Thymus (tissue), 11 donors: ENCODE results near the gene SINHCAF. TPM values are rescaled to one million over a fixed set of nuclear protein-coding genes. Genes with fewer than 3 reads are reported as not detected.

Experiments used
- DNase-seq, 9 donors: peaks; one replicate each; pipeline ENCODE4 v3.0.0-alpha.2; 2013; ENCODE audit warnings: low spot score in 9 of 9, low read depth in 6 of 9, missing footprints in 1 of 9
- H3K27ac ChIP-seq, 2 donors: one replicate each; pipeline ENCODE4 v1.5.1; 2013; ENCODE audit warnings: control low read depth in 1 of 2, low read depth in 1 of 2, low read length in 1 of 2, mild to moderate bottlenecking in 1 of 2, moderate library complexity in 1 of 2
- H3K27me3 ChIP-seq, 2 donors: one replicate each; pipeline ENCODE4 v1.5.1; 2013; ENCODE audit warnings: low read length in 1 of 2; ENCODE audit not compliant: control insufficient read depth in 2 of 2, insufficient read depth in 1 of 2
- H3K36me3 ChIP-seq, 2 donors: one replicate each; pipeline ENCODE4 v1.5.1; 2013; ENCODE audit warnings: low read length in 1 of 2, mild to moderate bottlenecking in 1 of 2, moderate library complexity in 1 of 2; ENCODE audit not compliant: control insufficient read depth in 2 of 2, insufficient read depth in 2 of 2
- H3K4me1 ChIP-seq, 2 donors: one replicate each; pipeline ENCODE4 v1.5.1; 2013; ENCODE audit warnings: low read length in 2 of 2; ENCODE audit not compliant: control insufficient read depth in 2 of 2, insufficient read depth in 2 of 2
- H3K4me3 ChIP-seq, 2 donors: one replicate each; pipeline ENCODE4 v1.5.1; 2013; ENCODE audit warnings: low read length in 2 of 2, control low read depth in 1 of 2, mild to moderate bottlenecking in 1 of 2
- H3K9me3 ChIP-seq, 2 donors: one replicate each; pipeline ENCODE4 v1.5.1; 2013; ENCODE audit warnings: low read length in 1 of 2, mild to moderate bottlenecking in 1 of 2; ENCODE audit not compliant: control insufficient read depth in 2 of 2, insufficient read depth in 1 of 2
- WGBS: extraction: QIAGEN DNeasy Blood & Tissue Kit; methylation state at CpG from one replicate; pipeline ENCODE4 v1.1.7; 2013; 5-methylcytosine and 5-hydroxymethylcytosine counted together
- polyA plus RNA-seq: library from polyadenylated mRNA; stranded (reverse); fragments of 200-250 nt; gene quantifications from one replicate; pipeline ENCODE4 v1.2.3, GENCODE V29; 2013
- total RNA-seq: library from RNA; stranded (reverse); fragments of 120-200 nt; gene quantifications from one replicate; pipeline ENCODE4 v1.2.4, GENCODE V29; 2013
- donor health status: healthy.

The SINHCAF gene
- total and polyA plus RNA-seq, 2 donors, result 57.0 to 116 TPM

- no peak for DNase-seq
- H3K27me3 ChIP-seq, result no peaks in the 10 kb centered on the region
- peaks cover 0 to 5% of the 10 kb centered on the region in 2 donors for H3K36me3 ChIP-seq
- H3K27ac ChIP-seq, result no peak overlapping the region
- peaks cover 6 to 12% of the 10 kb centered on the region in 2 donors for H3K4me1 ChIP-seq
- WGBS, result 97% methylated on average over 3 of the region's 3 CpGs
- H3K9me3 ChIP-seq, result peaks cover 1 to 4% of the 10 kb centered on the region in 2 donors
- H3K4me3 ChIP-seq, result no peak overlapping the region
These were observed 10.8 kb downstream of the SINHCAF start for GRCh38 chr12:31315044-31315715.

GRCh38 chr12:31312431-31312830 lies 13.5 kb downstream of the SINHCAF start:
- H3K27me3 ChIP-seq, result no peaks in the 10 kb centered on the region
- WGBS, result 97% methylated on average over 1 of the region's 1 CpG
- DNase-seq, result no peak
- peaks cover 1 to 4% of the 10 kb centered on the region in 2 donors for H3K9me3 ChIP-seq
- no peak overlapping the region for H3K4me3 ChIP-seq
- H3K27ac ChIP-seq, result no peak overlapping the region
- no peaks in the 10 kb centered on the region for H3K4me1 ChIP-seq
- peaks cover 0 to 5% of the 10 kb centered on the region in 2 donors for H3K36me3 ChIP-seq

- no peak overlapping the region for H3K27ac ChIP-seq
- WGBS, result 97% methylated on average over 2 of the region's 2 CpGs
- DNase-seq, result no peak
- peaks cover 0 to 5% of the 10 kb centered on the region in 2 donors for H3K36me3 ChIP-seq
- H3K4me1 ChIP-seq, result no peaks in the 10 kb centered on the region
- H3K4me3 ChIP-seq, result no peak overlapping the region
- peaks cover 1 to 4% of the 10 kb centered on the region in 2 donors for H3K9me3 ChIP-seq
- no peaks in the 10 kb centered on the region for H3K27me3 ChIP-seq
These were observed 14.2 kb downstream of the SINHCAF start for GRCh38 chr12:31311634-31312258.

GRCh38 chr12:31310488-31310887 lies 15.5 kb downstream of the SINHCAF start:
- H3K4me1 ChIP-seq, result no peaks in the 10 kb centered on the region
- DNase-seq, result no peak
- H3K36me3 ChIP-seq, result peaks cover 0 to 5% of the 10 kb centered on the region in 2 donors
- 95% methylated on average over 2 of the region's 2 CpGs for WGBS
- no peak overlapping the region for H3K27ac ChIP-seq
- H3K27me3 ChIP-seq, result no peaks in the 10 kb centered on the region
- H3K9me3 ChIP-seq, result peaks cover 1 to 4% of the 10 kb centered on the region in 2 donors
- H3K4me3 ChIP-seq, result no peak overlapping the region

- no peak for DNase-seq
- H3K9me3 ChIP-seq, result peaks cover 1 to 4% of the 10 kb centered on the region in 2 donors
- no peak overlapping the region for H3K27ac ChIP-seq
- no peak overlapping the region for H3K4me3 ChIP-seq
- no peaks in the 10 kb centered on the region for H3K4me1 ChIP-seq
- peaks cover 6 to 12% of the 10 kb centered on the region in 2 donors for H3K36me3 ChIP-seq
- 97% methylated on average over 1 of the region's 1 CpG for WGBS
- H3K27me3 ChIP-seq, result no peaks in the 10 kb centered on the region
These were observed 16.7 kb downstream of the SINHCAF start for GRCh38 chr12:31309279-31309678.

- Histone ChIP-seq H3K27me3 (no peaks in the 10 kb centered on the region), H3K4me1 (no peaks in the 10 kb centered on the region), H3K4me3 (no peak overlapping the region), H3K36me3 (peaks cover 6 to 23% of the 10 kb centered on the region in 2 donors), H3K9me3 (peaks cover 1 to 4% of the 10 kb centered on the region in 2 donors), H3K27ac (no peak overlapping the region)
- WGBS, result 97% methylated on average over 7 of the region's 7 CpGs
- DNase-seq, result no peak
These were observed 17.8 kb downstream of the SINHCAF start for GRCh38 chr12:31308116-31308515.

- Histone ChIP-seq H3K27ac (no peak overlapping the region), H3K4me1 (no peaks in the 10 kb centered on the region), H3K27me3 (no peaks in the 10 kb centered on the region), H3K9me3 (peaks cover 1 to 4% of the 10 kb centered on the region in 2 donors), H3K36me3 (peaks cover 12 to 35% of the 10 kb centered on the region in 2 donors), H3K4me3 (no peak overlapping the region)
- WGBS, result 96% methylated on average over 1 of the region's 1 CpG
- DNase-seq, result no peak
These were observed 19.1 kb downstream of the SINHCAF start for GRCh38 chr12:31306866-31307265.

- H3K27ac ChIP-seq, result no peak overlapping the region
- 97% methylated on average over 5 of the region's 5 CpGs for WGBS
- H3K4me3 ChIP-seq, result no peak overlapping the region
- H3K27me3 ChIP-seq, result no peaks in the 10 kb centered on the region
- no peaks in the 10 kb centered on the region for H3K9me3 ChIP-seq
- DNase-seq, result no peak
- peaks cover 15 to 50% of the 10 kb centered on the region in 2 donors for H3K36me3 ChIP-seq
- no peaks in the 10 kb centered on the region for H3K4me1 ChIP-seq
These were observed 22.5 kb downstream of the SINHCAF start for GRCh38 chr12:31303466-31303865.

- no peak overlapping the region for H3K27ac ChIP-seq
- DNase-seq, result no peak
- no peaks in the 10 kb centered on the region for H3K9me3 ChIP-seq
- H3K4me3 ChIP-seq, result no peak overlapping the region
- no peaks in the 10 kb centered on the region for H3K4me1 ChIP-seq
- no peaks in the 10 kb centered on the region for H3K27me3 ChIP-seq
- over 99% methylated on average over 2 of the region's 2 CpGs for WGBS
- peaks cover 30 to 66% of the 10 kb centered on the region in 2 donors for H3K36me3 ChIP-seq
These were observed 24.6 kb downstream of the SINHCAF start for GRCh38 chr12:31301311-31301710.
